Ramos (cell line): ENCODE results near the gene ITGB1BP1.

Experiments used
- in situ Hi-C: fragments of 300-500 bp; cut with MboI; formaldehyde crosslinking; loops from one replicate; pipeline ENCODE4 v1.14.3; 2022; ENCODE audit warnings: low sequenced_read_pairs; ENCODE audit not compliant: unreplicated experiment

ITGB1BP1 gene

DNA sequence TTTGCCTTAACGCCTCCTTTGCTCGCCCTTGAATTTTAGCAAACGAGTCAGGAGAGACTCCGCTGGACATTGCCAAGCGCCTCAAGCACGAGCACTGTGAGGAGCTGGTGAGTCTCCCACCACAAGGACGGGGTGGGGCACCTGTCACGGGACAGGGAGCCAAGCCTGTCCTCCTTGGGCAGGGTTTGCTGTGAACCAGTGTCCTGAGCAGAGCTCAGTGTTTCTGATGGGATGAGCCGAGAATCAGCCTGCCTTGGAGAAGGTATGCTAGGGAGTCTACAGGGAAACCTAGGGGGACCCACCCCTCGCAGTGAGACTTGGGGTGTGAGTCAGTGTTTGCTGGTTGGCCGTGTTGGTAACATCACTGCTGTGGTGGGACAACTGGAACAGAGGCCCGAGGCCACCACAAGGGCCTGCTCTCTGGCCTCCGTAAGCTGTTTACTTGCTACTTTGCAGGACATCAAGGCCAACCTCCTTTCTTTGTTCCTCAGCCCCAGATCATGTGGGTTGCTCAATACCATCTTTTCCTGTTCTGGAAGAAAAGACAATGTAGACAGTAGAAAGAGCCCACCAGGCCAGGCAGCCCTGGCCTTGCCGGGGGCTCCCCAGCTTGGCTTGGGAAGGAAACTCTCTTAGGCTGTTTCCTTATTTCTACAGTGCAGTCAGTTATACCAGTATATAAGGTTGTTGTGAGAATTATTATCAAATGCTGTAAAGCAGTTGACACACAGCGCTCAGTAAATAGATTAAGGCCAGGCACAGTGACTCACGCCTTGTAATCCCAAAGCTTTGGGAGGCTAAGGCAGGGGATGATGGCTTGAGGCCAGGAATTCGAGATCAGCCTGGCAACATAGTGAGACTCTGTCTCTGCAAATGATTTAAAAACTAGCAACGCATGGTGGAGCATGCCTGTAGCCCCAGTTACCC, 42.4 kb downstream of the ITGB1BP1 start:
- in situ Hi-C loops: no loop called here

DNA sequence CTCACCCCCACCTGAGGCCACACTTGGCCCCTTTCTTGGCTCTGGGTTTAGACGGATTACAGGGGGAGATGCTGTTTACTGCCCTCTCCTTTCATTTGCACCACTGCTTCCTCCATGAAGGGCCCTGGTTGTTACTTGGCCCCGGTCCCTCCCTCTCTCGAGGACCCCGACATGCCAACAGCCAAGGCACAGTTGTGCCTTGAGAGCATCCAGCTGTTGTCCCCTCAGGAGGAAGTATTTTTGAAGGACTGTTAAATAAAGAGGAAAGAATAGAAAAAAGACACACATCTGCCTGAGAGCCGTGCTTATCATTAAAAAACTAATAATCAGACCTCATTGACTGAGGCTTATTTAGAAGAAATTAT, 44.0 kb downstream of the ITGB1BP1 start:
- in situ Hi-C loops: loop anchor here (10.0 kb wide), 1 partner anchor 235 kb away; no protein-coding TSS in a partner anchor

DNA sequence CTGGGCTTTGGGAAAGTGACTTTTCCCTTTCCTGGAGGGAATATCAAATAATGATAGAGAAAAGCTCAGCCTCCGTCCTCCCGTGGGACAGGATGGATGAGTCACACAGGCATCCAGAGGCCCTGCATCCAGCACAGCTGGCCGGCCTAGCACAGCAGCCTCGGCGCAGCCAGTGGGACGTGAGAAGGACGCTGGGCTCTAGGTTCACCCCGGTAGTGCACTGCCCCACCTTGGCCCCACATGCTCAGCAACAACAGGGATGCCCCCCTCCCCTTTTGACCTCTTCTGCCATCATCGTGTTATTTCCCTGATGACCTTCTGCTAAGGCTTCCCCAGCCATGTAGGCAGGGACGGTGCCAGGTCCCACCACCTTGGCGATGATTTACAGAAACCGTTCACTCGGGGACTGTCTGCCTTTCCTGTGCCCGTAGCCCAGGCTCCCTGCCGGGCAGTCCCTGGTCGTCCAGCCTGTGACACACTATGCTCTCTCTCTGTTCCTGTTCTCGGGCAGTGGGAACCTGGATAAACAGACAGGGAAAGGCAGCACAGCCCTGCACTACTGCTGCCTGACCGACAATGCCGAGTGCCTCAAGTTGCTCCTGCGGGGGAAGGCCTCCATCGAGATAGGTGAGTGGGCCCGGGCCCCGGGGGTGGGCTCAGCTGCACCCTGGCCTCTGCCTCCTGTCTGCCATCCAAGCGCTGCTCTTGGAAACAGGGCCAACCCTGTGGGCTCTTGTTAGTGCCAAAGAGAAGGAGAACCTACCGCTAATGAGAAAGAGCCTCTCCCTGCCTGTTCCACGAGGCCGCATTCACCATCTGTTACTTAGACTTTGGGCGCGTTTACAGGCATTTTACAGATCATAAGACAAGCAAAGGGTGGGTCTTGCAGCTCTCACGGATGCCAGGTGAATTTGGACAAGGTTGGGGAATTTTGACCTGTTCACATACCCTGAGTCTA, 44.6 kb downstream of the ITGB1BP1 start:
- in situ Hi-C loops: loop anchor here (10.0 kb wide), 1 partner anchor 234 kb away; no protein-coding TSS in a partner anchor

GRCh38 chr2:9377461-9378097, 45.7 kb downstream of the ITGB1BP1 start:
- in situ Hi-C loops: loop anchor here (10.0 kb wide), 1 partner anchor 233 kb away; no protein-coding TSS in a partner anchor

DNA sequence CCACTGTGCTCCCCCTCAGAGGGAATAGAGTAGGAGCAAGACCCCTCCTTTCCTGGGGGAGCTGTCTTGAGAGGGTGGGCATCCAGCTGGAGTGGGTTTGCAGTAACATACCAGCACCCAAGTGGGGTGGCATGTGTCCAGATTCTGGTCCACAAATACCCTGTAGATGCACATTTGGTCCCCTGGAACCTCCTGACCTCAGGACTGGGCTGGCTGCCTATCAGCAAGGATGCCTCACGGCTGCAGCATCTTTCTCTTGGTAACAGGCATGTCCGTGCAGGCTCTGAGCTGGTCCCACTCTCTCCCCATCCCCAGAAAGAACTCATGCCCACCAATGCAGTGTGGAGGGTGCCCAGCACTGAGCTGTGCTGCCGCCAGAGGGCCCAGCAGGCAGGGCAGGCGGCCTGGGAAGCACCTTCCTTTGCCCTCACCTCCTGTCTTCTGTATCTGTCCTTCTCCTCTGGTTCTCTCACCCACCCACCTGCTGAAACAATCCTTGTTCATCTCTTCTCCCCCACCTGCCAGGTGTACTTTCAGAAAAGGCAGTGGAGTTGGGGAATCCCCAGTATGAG, 47.4 kb downstream of the ITGB1BP1 start:
- in situ Hi-C loops: loop anchor here (10.0 kb wide), 1 partner anchor 231 kb away; no protein-coding TSS in a partner anchor

DNA sequence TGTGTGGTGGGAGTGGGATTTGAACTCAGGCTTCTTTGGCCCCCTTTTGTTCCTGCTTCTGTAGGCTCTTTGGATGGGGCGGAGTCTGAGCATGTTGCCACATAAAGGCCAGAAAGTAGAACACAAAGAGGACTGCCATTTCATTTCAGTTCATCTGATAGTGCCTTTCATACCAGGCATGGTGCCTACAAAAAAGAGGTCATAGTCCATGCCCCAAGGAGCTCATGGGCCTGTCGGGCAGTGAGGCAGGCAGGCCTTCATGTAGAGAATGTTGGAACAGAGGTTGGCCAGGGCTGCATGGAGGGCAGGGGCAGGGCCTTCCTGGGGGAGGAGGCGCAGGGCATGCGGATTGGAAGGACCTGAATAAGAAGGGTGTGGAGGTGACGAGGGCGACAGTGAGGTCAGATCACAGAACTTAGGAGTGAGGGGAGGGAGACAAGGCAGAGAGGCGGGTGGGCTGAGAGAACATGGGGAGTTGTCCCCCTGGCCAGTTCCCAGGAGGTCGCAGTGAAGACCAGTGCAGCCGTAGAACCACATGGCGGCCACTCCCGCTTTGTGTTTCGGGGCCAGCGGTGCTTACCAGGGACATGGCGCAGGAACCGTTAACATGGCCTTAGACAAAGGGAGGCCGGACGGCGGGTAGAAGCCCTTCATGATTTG, 49.1 kb downstream of the ITGB1BP1 start:
- in situ Hi-C loops: loop anchor here (10.0 kb wide), 1 partner anchor 229 kb away; no protein-coding TSS in a partner anchor

DNA sequence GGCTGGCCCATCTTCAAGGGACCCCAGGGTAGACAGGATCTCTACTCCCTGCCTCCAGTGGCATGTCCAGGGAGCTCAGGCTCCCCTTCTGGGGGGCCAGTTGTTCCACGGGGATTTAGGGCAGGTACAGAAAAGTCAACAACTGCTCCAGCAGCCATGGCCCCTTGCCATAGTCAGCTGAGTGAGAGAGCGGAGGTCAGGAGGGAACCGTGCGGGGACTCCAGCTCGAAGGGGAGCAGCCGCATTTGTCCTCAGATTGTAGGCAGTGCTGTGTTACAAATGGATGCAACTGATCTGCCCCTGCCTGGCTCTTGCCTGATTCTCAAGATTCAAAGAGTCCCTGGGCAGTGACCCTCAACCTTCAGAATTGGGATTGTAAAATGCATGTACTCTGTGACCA, 49.9 kb downstream of the ITGB1BP1 start:
- in situ Hi-C loops: loop anchor here (10.0 kb wide), 1 partner anchor 229 kb away; no protein-coding TSS in a partner anchor

GRCh38 chr2:9373047-9373446, 50.3 kb downstream of the ITGB1BP1 start:
- in situ Hi-C loops: loop anchor here (10.0 kb wide), 1 partner anchor 228 kb away; no protein-coding TSS in a partner anchor

- in situ Hi-C loops: loop anchor here (10.0 kb wide), 1 partner anchor 226 kb away; no protein-coding TSS in a partner anchor
Measured at GRCh38 chr2:9370746-9371145, 52.6 kb downstream of the ITGB1BP1 start.

DNA sequence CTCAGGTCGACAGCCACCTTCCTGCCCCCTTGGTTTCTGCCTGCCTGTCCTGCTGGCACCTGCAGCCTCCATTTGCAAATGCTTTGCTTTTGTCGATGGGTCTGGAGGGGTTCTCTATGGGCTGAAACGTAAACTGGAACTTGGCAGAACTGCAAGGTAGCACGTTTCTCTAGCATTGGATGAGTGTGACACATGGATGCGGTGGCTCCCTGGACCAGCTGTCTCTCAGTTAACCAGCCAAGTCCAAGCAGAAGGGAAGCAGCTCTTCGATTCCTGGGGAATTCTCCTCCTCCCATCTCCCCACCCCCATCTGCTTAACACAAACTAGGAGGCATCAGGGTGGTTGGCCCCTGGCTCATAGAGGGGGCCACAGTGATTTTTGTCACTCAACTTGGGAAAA, 57.3 kb downstream of the ITGB1BP1 start:
- in situ Hi-C loops: no loop called here

DNA sequence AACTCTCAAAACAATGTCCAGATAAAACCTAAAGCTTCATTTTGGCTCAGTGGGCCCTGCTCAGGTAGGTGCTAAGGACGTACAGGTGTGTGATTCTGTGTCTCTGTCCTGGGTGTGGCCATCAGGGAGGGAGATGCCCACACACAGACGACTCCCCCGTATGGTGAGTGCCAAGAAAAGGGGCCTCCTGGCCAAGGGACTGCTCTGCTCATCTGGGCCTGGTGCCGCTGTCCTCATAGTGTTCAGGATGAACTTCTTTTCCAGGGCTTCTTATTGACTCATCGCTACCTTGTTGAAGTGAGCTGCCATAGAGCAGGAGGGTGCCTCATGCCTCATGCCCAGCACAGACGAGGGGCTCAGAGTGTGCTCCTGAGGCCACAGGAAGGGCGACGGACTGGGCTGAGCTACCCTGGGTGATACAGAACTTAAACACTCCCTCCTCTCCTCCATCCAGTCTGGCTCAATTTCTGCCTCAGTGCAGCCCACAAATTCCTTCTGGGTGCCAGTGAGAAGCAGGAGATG, 57.8 kb downstream of the ITGB1BP1 start:
- in situ Hi-C loops: no loop called here

- in situ Hi-C loops: no loop called here
Measured at GRCh38 chr2:9364791-9365497, 58.4 kb downstream of the ITGB1BP1 start.

DNA sequence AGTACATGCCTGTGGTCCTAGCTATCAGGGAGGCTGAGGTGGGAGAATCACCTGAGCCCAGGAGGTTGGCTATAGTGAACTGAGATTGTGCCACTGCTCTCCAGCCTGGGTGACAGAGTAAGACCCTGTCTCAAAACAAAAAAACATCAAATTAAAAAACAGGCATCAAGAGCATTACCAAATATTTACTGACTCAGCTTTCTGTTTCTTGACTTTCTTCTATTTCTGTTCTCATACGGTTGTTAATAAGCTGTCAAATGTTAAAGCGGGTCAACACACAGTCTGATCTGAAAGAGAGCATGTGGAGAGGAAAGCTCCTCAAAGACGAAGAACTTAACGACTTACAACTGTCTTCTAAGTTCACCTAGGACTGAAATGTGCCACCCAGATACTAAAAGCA, 59.0 kb downstream of the ITGB1BP1 start:
- in situ Hi-C loops: no loop called here

DNA sequence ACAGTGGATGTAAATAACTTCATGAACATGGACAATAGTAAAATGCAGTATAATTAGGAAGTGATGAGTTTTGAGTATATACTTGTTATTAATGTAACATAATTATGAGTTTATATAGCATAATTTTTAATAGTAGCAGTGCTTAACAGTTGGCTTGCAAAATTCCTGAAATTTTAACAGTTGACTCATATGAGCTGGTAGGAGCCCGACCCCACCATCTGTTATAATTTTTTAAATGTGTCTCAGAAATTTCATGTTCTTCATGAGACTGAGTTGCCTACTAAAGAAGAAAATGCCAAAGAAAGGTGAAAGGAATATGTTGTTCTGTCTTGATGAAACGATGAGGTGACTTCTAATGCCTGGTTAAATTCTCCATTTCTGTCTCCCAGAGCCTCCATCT, 62.6 kb downstream of the ITGB1BP1 start:
- in situ Hi-C loops: no loop called here

- in situ Hi-C loops: no loop called here
Measured at GRCh38 chr2:9360110-9360509, 63.2 kb downstream of the ITGB1BP1 start.

DNA sequence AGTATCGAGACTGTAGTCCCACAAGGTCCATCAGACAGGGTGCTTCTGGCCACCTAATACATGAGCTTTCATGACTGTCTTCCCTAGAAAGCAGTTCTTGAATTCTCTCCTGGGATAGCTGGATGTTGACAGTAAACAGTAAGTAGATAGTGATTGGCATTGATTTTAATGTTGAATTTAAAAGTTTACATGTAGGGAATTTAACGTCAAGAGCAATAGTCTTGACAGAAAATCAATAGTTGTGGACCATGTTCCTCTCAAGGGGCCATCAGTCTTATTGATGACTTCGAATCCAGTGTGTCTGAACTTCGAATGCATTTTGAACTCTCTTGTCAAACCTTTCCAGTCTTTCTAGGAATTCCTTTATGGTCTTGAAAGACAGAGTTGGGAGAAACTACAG, 63.9 kb downstream of the ITGB1BP1 start:
- in situ Hi-C loops: no loop called here

DNA sequence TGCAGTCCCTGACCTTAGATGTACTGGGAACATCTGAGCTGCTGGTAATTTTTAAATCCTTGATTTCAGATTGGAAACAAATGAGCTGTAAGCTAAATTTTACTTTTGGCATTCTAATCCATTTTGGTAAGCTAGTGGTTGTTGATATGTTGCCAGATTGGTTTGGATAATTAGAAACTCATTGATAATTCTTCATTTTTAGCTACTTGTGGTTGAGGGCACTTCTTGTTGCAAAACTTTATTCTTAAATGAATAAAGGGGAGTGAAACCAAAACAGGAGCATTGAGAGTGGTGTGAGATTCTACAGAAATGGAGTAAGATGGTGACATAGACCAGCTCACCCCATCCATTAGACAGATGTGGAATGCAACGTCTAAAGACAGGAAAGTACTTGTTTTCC, 64.5 kb downstream of the ITGB1BP1 start:
- in situ Hi-C loops: no loop called here

- in situ Hi-C loops: no loop called here
Measured at GRCh38 chr2:9356261-9356660, 67.1 kb downstream of the ITGB1BP1 start.
